ENCODE data around the gene ATF7IP.

The ATF7IP gene

DNA sequence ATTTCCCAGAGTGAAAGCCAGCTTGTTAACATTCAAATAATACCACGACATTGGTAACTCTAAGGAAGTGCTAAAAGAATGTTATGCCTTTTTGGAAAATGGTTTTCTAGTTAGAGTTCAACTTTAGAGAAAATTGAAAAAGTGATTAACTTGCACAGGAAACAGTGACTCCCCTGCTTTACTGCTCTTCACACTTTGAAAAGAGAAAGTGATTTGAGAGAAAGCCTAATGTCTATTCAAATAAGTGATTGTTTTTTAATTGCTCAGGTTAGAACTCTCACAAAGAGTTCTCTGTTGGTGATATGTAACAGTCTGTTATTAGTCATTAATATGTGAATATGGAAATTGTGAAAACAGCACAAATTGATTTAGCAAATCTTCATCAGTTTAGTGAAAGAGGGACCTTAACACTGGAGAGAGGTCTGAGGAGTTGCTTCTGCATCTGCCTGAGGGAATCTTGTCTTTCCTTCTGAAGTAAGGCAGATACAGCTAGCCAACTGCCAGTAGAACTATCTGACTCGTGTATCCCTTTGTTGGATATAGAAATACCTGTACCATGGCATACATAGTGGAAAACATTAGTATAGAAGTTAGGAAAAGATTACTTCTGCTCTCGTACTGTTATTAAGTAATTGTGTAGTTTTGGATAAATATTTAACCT lies 25.5 kb downstream of the ATF7IP start:
- no peak for ATAC-seq
- TF ChIP-seq OSR1 (CRISPR knock-in tag; IDR thresholded peaks at IDR 0.05) (no peak), BACH2 (CRISPR knock-in tag; IDR thresholded peaks at IDR 0.05; ENCODE audit: borderline replicate concordance) (no peak), PPARA (CRISPR knock-in tag; IDR thresholded peaks at IDR 0.05; ENCODE audit: borderline replicate concordance) (no peak), ZFP3 (CRISPR knock-in tag; IDR thresholded peaks at IDR 0.05) (no peak), CSDC2 (CRISPR knock-in tag; IDR thresholded peaks at IDR 0.05) (no peak), TOX (CRISPR knock-in tag; IDR thresholded peaks at IDR 0.05; ENCODE audit: borderline replicate concordance) (no peak), TCF4 (CRISPR knock-in tag; IDR thresholded peaks at IDR 0.05; ENCODE audit: borderline replicate concordance) (no peak), ZFP30 (CRISPR knock-in tag; IDR thresholded peaks at IDR 0.05) (no peak), ZNF70 (CRISPR knock-in tag; IDR thresholded peaks at IDR 0.05) (no peak), ARNTL (CRISPR knock-in tag; IDR thresholded peaks at IDR 0.05; ENCODE audit: borderline replicate concordance, low read depth) (no peak)
- TF ChIP-seq, protein P1, sequence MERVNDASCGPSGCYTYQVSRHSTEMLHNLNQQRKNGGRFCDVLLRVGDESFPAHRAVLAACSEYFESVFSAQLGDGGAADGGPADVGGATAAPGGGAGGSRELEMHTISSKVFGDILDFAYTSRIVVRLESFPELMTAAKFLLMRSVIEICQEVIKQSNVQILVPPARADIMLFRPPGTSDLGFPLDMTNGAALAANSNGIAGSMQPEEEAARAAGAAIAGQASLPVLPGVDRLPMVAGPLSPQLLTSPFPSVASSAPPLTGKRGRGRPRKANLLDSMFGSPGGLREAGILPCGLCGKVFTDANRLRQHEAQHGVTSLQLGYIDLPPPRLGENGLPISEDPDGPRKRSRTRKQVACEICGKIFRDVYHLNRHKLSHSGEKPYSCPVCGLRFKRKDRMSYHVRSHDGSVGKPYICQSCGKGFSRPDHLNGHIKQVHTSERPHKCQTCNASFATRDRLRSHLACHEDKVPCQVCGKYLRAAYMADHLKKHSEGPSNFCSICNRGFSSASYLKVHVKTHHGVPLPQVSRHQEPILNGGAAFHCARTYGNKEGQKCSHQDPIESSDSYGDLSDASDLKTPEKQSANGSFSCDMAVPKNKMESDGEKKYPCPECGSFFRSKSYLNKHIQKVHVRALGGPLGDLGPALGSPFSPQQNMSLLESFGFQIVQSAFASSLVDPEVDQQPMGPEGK (CRISPR knock-in tag; IDR thresholded peaks at IDR 0.05; ENCODE audit: borderline replicate concordance): no peak
- TF ChIP-seq, protein P2, sequence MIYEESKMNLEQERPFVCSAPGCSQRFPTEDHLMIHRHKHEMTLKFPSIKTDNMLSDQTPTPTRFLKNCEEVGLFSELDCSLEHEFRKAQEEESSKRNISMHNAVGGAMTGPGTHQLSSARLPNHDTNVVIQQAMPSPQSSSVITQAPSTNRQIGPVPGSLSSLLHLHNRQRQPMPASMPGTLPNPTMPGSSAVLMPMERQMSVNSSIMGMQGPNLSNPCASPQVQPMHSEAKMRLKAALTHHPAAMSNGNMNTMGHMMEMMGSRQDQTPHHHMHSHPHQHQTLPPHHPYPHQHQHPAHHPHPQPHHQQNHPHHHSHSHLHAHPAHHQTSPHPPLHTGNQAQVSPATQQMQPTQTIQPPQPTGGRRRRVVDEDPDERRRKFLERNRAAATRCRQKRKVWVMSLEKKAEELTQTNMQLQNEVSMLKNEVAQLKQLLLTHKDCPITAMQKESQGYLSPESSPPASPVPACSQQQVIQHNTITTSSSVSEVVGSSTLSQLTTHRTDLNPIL (CRISPR knock-in tag; IDR thresholded peaks at IDR 0.05; ENCODE audit: low read depth): no peak
- TF ChIP-seq, protein P3, sequence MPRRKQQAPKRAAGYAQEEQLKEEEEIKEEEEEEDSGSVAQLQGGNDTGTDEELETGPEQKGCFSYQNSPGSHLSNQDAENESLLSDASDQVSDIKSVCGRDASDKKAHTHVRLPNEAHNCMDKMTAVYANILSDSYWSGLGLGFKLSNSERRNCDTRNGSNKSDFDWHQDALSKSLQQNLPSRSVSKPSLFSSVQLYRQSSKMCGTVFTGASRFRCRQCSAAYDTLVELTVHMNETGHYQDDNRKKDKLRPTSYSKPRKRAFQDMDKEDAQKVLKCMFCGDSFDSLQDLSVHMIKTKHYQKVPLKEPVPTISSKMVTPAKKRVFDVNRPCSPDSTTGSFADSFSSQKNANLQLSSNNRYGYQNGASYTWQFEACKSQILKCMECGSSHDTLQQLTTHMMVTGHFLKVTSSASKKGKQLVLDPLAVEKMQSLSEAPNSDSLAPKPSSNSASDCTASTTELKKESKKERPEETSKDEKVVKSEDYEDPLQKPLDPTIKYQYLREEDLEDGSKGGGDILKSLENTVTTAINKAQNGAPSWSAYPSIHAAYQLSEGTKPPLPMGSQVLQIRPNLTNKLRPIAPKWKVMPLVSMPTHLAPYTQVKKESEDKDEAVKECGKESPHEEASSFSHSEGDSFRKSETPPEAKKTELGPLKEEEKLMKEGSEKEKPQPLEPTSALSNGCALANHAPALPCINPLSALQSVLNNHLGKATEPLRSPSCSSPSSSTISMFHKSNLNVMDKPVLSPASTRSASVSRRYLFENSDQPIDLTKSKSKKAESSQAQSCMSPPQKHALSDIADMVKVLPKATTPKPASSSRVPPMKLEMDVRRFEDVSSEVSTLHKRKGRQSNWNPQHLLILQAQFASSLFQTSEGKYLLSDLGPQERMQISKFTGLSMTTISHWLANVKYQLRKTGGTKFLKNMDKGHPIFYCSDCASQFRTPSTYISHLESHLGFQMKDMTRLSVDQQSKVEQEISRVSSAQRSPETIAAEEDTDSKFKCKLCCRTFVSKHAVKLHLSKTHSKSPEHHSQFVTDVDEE (CRISPR knock-in tag; IDR thresholded peaks at IDR 0.05): no peak

DNA sequence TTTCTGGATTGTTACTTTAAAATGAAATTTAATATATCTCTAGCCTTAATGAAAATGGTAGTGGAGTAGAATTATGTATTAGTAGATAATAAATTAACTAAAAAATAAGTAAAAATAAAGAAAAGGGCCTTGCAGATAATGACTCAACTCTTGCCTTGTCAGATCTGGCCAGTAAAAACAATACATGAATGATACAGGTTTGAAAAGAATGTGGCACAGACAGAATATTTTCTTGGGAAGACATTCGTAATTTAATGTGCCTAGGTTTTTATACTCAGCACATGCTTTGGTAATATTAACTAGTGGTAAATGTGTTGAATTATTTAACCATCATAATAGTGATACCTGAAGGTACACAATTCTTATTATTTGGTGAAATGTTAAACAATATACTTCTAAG lies 28.3 kb downstream of the ATF7IP start:
- no peak for ATAC-seq
- no peak for TF ChIP-seq ISL1 (CRISPR knock-in tag; IDR thresholded peaks at IDR 0.05)
- TF ChIP-seq ZFP30 (CRISPR knock-in tag; IDR thresholded peaks at IDR 0.05): no peak
- no peak for TF ChIP-seq ZNF70 (CRISPR knock-in tag; IDR thresholded peaks at IDR 0.05)
- no peak for TF ChIP-seq ZNF565 (CRISPR knock-in tag; conservative IDR thresholded peaks at IDR 0.05; ENCODE audit: low read depth)
- TF ChIP-seq RARB (CRISPR knock-in tag; IDR thresholded peaks at IDR 0.05): no peak
- no peak for TF ChIP-seq CSDC2 (CRISPR knock-in tag; IDR thresholded peaks at IDR 0.05)
- TF ChIP-seq TOX (CRISPR knock-in tag; IDR thresholded peaks at IDR 0.05; ENCODE audit: borderline replicate concordance): no peak

DNA sequence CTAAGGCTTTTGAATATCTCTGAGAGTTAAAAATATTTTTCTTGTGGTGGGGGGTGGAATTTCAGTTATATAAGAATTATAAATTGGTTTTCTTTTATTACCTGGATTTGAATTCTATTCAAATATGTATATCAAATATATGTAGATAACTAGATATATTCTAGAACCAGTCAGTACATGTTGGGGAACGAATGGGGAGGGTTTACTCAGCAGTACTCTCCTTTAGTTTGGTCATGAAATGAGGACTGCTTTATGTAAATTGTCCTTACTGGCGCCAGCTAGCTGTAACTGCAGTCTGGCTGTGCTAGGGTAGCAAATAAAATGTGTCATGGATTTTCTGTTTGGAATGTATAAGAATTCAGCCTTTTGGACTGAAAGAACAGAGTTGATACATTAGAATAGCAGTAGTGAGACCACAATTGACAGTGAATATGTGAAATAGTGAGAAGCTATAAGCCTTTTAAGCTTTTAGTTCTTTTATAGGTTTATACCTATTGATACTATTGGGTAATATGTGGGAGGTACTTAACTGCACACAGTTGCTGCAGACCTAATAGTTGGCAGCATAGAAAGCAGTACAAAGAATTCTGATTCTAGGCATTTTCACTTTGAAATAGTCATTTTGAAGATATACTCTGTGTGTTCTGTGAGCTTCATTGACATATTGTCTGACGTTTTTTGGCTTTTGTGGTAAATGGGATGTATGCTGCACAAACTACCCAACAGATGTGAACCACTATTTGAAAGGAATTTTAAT lies 29.0 kb downstream of the ATF7IP start:
- TF ChIP-seq PPARA (CRISPR knock-in tag; IDR thresholded peaks at IDR 0.05; ENCODE audit: borderline replicate concordance) (no peak), ZFP30 (CRISPR knock-in tag; IDR thresholded peaks at IDR 0.05) (no peak), RARB (CRISPR knock-in tag; IDR thresholded peaks at IDR 0.05) (no peak)
- TF ChIP-seq, protein P4, sequence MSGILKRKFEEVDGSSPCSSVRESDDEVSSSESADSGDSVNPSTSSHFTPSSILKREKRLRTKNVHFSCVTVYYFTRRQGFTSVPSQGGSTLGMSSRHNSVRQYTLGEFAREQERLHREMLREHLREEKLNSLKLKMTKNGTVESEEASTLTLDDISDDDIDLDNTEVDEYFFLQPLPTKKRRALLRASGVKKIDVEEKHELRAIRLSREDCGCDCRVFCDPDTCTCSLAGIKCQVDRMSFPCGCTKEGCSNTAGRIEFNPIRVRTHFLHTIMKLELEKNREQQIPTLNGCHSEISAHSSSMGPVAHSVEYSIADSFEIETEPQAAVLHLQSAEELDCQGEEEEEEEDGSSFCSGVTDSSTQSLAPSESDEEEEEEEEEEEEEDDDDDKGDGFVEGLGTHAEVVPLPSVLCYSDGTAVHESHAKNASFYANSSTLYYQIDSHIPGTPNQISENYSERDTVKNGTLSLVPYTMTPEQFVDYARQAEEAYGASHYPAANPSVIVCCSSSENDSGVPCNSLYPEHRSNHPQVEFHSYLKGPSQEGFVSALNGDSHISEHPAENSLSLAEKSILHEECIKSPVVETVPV (CRISPR knock-in tag; IDR thresholded peaks at IDR 0.05): no peak
- TF ChIP-seq, protein P3 (CRISPR knock-in tag; IDR thresholded peaks at IDR 0.05): no peak
- ATAC-seq: peak; percentile 98

All from SK-N-SH treated with all-trans-retinoic acid at 6 μM for 48 hours (cell line).